ENCODE data around the gene PLS3.

DNA sequence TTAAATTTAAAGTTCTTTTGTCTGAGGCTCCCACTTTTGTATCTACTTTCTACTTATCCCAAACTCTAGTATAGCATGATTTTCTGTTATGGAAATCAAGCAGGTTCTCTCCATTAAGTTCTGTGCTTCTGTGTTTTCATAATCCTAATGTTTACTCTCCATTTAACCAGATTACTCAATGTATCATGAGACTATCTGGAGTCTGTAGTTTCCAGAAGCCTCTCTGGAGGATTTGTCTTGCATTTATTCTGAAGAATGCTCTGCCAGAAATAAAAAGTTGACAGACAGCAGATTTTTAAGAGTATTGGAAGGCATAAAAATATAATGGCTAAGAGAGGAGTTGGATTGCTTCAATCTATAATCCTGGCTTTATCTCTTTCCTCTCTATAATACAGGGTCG is 39.2 kb upstream of the PLS3 start:
- TF ChIP-seq, protein P1, sequence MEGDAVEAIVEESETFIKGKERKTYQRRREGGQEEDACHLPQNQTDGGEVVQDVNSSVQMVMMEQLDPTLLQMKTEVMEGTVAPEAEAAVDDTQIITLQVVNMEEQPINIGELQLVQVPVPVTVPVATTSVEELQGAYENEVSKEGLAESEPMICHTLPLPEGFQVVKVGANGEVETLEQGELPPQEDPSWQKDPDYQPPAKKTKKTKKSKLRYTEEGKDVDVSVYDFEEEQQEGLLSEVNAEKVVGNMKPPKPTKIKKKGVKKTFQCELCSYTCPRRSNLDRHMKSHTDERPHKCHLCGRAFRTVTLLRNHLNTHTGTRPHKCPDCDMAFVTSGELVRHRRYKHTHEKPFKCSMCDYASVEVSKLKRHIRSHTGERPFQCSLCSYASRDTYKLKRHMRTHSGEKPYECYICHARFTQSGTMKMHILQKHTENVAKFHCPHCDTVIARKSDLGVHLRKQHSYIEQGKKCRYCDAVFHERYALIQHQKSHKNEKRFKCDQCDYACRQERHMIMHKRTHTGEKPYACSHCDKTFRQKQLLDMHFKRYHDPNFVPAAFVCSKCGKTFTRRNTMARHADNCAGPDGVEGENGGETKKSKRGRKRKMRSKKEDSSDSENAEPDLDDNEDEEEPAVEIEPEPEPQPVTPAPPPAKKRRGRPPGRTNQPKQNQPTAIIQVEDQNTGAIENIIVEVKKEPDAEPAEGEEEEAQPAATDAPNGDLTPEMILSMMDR (IDR thresholded peaks at IDR 0.05), result no peak
- TF ChIP-seq, protein P2, sequence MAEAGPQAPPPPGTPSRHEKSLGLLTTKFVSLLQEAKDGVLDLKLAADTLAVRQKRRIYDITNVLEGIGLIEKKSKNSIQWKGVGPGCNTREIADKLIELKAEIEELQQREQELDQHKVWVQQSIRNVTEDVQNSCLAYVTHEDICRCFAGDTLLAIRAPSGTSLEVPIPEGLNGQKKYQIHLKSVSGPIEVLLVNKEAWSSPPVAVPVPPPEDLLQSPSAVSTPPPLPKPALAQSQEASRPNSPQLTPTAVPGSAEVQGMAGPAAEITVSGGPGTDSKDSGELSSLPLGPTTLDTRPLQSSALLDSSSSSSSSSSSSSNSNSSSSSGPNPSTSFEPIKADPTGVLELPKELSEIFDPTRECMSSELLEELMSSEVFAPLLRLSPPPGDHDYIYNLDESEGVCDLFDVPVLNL (CRISPR knock-in tag; IDR thresholded peaks at IDR 0.05; ENCODE audit: borderline replicate concordance, low read depth), result no peak
- TF ChIP-seq NFE2L1 (CRISPR knock-in tag; IDR thresholded peaks at IDR 0.05) (no peak), PRRX2 (CRISPR knock-in tag; IDR thresholded peaks at IDR 0.05) (no peak), CBFB (CRISPR knock-in tag; IDR thresholded peaks at IDR 0.05; ENCODE audit: low read depth) (no peak), MXD4 (CRISPR knock-in tag; IDR thresholded peaks at IDR 0.05; ENCODE audit: borderline replicate concordance) (no peak), ZNF263 (CRISPR knock-in tag; IDR thresholded peaks at IDR 0.05; ENCODE audit: low read depth) (no peak), SP1 (CRISPR knock-in tag; conservative IDR thresholded peaks at IDR 0.05) (no peak), ESRRA (CRISPR knock-in tag; IDR thresholded peaks at IDR 0.05; ENCODE audit: borderline replicate concordance) (no peak)
- TF ChIP-seq, protein P3, sequence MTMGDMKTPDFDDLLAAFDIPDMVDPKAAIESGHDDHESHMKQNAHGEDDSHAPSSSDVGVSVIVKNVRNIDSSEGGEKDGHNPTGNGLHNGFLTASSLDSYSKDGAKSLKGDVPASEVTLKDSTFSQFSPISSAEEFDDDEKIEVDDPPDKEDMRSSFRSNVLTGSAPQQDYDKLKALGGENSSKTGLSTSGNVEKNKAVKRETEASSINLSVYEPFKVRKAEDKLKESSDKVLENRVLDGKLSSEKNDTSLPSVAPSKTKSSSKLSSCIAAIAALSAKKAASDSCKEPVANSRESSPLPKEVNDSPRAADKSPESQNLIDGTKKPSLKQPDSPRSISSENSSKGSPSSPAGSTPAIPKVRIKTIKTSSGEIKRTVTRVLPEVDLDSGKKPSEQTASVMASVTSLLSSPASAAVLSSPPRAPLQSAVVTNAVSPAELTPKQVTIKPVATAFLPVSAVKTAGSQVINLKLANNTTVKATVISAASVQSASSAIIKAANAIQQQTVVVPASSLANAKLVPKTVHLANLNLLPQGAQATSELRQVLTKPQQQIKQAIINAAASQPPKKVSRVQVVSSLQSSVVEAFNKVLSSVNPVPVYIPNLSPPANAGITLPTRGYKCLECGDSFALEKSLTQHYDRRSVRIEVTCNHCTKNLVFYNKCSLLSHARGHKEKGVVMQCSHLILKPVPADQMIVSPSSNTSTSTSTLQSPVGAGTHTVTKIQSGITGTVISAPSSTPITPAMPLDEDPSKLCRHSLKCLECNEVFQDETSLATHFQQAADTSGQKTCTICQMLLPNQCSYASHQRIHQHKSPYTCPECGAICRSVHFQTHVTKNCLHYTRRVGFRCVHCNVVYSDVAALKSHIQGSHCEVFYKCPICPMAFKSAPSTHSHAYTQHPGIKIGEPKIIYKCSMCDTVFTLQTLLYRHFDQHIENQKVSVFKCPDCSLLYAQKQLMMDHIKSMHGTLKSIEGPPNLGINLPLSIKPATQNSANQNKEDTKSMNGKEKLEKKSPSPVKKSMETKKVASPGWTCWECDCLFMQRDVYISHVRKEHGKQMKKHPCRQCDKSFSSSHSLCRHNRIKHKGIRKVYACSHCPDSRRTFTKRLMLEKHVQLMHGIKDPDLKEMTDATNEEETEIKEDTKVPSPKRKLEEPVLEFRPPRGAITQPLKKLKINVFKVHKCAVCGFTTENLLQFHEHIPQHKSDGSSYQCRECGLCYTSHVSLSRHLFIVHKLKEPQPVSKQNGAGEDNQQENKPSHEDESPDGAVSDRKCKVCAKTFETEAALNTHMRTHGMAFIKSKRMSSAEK (CRISPR knock-in tag; IDR thresholded peaks at IDR 0.05; ENCODE audit: borderline replicate concordance), result no peak
- TF ChIP-seq, protein P4, sequence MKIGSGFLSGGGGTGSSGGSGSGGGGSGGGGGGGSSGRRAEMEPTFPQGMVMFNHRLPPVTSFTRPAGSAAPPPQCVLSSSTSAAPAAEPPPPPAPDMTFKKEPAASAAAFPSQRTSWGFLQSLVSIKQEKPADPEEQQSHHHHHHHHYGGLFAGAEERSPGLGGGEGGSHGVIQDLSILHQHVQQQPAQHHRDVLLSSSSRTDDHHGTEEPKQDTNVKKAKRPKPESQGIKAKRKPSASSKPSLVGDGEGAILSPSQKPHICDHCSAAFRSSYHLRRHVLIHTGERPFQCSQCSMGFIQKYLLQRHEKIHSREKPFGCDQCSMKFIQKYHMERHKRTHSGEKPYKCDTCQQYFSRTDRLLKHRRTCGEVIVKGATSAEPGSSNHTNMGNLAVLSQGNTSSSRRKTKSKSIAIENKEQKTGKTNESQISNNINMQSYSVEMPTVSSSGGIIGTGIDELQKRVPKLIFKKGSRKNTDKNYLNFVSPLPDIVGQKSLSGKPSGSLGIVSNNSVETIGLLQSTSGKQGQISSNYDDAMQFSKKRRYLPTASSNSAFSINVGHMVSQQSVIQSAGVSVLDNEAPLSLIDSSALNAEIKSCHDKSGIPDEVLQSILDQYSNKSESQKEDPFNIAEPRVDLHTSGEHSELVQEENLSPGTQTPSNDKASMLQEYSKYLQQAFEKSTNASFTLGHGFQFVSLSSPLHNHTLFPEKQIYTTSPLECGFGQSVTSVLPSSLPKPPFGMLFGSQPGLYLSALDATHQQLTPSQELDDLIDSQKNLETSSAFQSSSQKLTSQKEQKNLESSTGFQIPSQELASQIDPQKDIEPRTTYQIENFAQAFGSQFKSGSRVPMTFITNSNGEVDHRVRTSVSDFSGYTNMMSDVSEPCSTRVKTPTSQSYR (CRISPR knock-in tag; IDR thresholded peaks at IDR 0.05), result no peak
- TF ChIP-seq, protein P5, sequence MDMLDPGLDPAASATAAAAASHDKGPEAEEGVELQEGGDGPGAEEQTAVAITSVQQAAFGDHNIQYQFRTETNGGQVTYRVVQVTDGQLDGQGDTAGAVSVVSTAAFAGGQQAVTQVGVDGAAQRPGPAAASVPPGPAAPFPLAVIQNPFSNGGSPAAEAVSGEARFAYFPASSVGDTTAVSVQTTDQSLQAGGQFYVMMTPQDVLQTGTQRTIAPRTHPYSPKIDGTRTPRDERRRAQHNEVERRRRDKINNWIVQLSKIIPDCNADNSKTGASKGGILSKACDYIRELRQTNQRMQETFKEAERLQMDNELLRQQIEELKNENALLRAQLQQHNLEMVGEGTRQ (CRISPR knock-in tag; IDR thresholded peaks at IDR 0.05), result no peak

Measured in WTC11 (cell line).